Measurements from ENCODE around the gene STMN3.

The STMN3 gene

GRCh38 chr20:63648895-63649589 is 4.2 kb downstream of the STMN3 start:
- TF ChIP-seq CTCF (IDR thresholded peaks at IDR 0.05; ENCODE audit: insufficient read depth, low read length, poor library complexity, severe bottlenecking): no peak
- Histone ChIP-seq H3K4me3 (replicated peaks; ENCODE audit: low read depth, low read length) (no peak overlapping the region), H3K36me3 (ENCODE audit: control insufficient read depth, insufficient read depth, low read length) (no peaks in the 10 kb centered on the region), H3K27me3 (replicated peaks; ENCODE audit: control insufficient read depth, insufficient read depth, low read length) (no peaks in the 10 kb centered on the region; the same call in 1 of the 2 replicates)
- no peak for DNase-seq (ENCODE audit: extremely low read depth, insufficient read length)

- no peak overlapping the region for H3K4me3 ChIP-seq (replicated peaks; ENCODE audit: low read depth, low read length)
- H3K36me3 ChIP-seq (ENCODE audit: control insufficient read depth, insufficient read depth, low read length): no peaks in the 10 kb centered on the region
- TF ChIP-seq CTCF (IDR thresholded peaks at IDR 0.05; ENCODE audit: insufficient read depth, low read length, poor library complexity, severe bottlenecking): no peak
- no peaks in the 10 kb centered on the region; the same call in 1 of the 2 replicates for H3K27me3 ChIP-seq (replicated peaks; ENCODE audit: control insufficient read depth, insufficient read depth, low read length)
- DNase-seq (ENCODE audit: extremely low read depth, insufficient read length): no peak
Measured at GRCh38 chr20:63648190-63648589, 5.0 kb downstream of the STMN3 start.

GRCh38 chr20:63645218-63645617 is 8.0 kb downstream of the STMN3 start:
- no peak overlapping the region for H3K4me3 ChIP-seq (replicated peaks; ENCODE audit: low read depth, low read length)
- DNase-seq (ENCODE audit: extremely low read depth, insufficient read length): no peak
- no peaks in the 10 kb centered on the region for H3K36me3 ChIP-seq (ENCODE audit: control insufficient read depth, insufficient read depth, low read length)
- H3K27me3 ChIP-seq (replicated peaks; ENCODE audit: control insufficient read depth, insufficient read depth, low read length): no peaks in the 10 kb centered on the region
- no peak for TF ChIP-seq CTCF (IDR thresholded peaks at IDR 0.05; ENCODE audit: insufficient read depth, low read length, poor library complexity, severe bottlenecking)

- TF ChIP-seq CTCF (IDR thresholded peaks at IDR 0.05; ENCODE audit: insufficient read depth, low read length, poor library complexity, severe bottlenecking): no peak
- Histone ChIP-seq H3K27me3 (replicated peaks; ENCODE audit: control insufficient read depth, insufficient read depth, low read length) (no peaks in the 10 kb centered on the region), H3K36me3 (ENCODE audit: control insufficient read depth, insufficient read depth, low read length) (no peaks in the 10 kb centered on the region), H3K4me3 (replicated peaks; ENCODE audit: low read depth, low read length) (no peak overlapping the region)
- DNase-seq (ENCODE audit: extremely low read depth, insufficient read length): no peak
Measured at GRCh38 chr20:63643946-63644345, 9.3 kb downstream of the STMN3 start.

GRCh38 chr20:63643499-63643898 is 9.7 kb downstream of the STMN3 start:
- Histone ChIP-seq H3K4me3 (replicated peaks; ENCODE audit: low read depth, low read length) (no peak overlapping the region), H3K36me3 (ENCODE audit: control insufficient read depth, insufficient read depth, low read length) (no peaks in the 10 kb centered on the region), H3K27me3 (replicated peaks; ENCODE audit: control insufficient read depth, insufficient read depth, low read length) (no peaks in the 10 kb centered on the region)
- TF ChIP-seq CTCF (IDR thresholded peaks at IDR 0.05; ENCODE audit: insufficient read depth, low read length, poor library complexity, severe bottlenecking): no peak
- DNase-seq (ENCODE audit: extremely low read depth, insufficient read length): no peak

All from GM06990 (cell line).